Measurements from ENCODE around the gene PKHD1. TPM values are rescaled to one million over a fixed set of nuclear protein-coding genes. Genes with fewer than 3 reads are reported as not detected.

Gene PKHD1
- total RNA-seq, 1 experiment from 2014 or later, result 0.09 TPM

DNA sequence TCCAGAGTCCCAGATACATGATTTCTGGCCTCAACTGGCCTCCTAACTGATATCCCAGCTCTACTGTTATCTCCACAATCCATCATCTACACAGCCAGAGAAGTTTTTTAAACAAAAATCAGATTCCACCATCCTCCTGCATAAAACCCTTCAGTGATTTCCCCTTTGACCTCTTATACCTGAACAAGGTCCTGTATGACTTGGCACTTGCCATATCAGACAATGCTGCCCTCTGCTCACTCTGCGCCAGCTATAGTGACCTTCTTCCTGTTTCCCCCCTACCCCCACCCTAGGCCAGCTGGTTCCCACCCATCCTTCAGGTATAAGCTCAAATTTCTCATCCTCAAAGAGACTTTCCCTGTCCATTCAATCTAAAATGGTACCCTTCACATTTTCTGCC lies 322.2 kb downstream of the PKHD1 start:
- no peaks in the 10 kb centered on the region for H3K27me3 Mint-ChIP-seq (ENCODE audit: low read depth)
- Histone ChIP-seq H3K14ac (ENCODE audit: insufficient read depth, low read length) (no peak overlapping the region), H3K27ac (ENCODE audit: insufficient read length, low read depth, low read length) (no peak overlapping the region), H3T11ph (ENCODE audit: low read length) (no peak overlapping the region), H4K5ac (ENCODE audit: insufficient read length, low read depth, low read length) (no peak overlapping the region), H3K23ac (ENCODE audit: insufficient read length, low read depth, low read length) (no peak overlapping the region), H2BK15ac (ENCODE audit: low read depth, low read length) (no peak overlapping the region), H3K79me1 (ENCODE audit: insufficient read depth, low read depth, low read length, poor library complexity, severe bottlenecking) (no peaks in the 10 kb centered on the region), H3K4ac (ENCODE audit: low read depth, low read length) (no peak overlapping the region), H2AFZ (ENCODE audit: low read length) (no peak overlapping the region), H4K20me1 (ENCODE audit: control insufficient read depth, insufficient read depth, insufficient read length) (no peaks in the 10 kb centered on the region), H3K4me2 (ENCODE audit: insufficient read depth, insufficient read length, low read length) (no peak overlapping the region), H4K8ac (replicated peaks; ENCODE audit: insufficient read length, low read depth, low read length) (no peak overlapping the region), H2BK120ac (ENCODE audit: low read depth, low read length, poor library complexity, severe bottlenecking) (no peak overlapping the region), H3K9me3 (ENCODE audit: control insufficient read depth, low read depth, low read length) (no peaks in the 10 kb centered on the region), H3K23me2 (ENCODE audit: insufficient read length, low read depth, low read length, poor library complexity, severe bottlenecking) (no peaks in the 10 kb centered on the region), H3K56ac (ENCODE audit: insufficient read length, low read depth, low read length) (no peak overlapping the region), H3K4me1 (ENCODE audit: insufficient read depth, low read length) (no peaks in the 10 kb centered on the region), H2BK5ac (ENCODE audit: insufficient read length, low read length) (no peak overlapping the region), H3K27me3 (ENCODE audit: insufficient read depth, low read length) (no peaks in the 10 kb centered on the region), H2BK20ac (ENCODE audit: low read depth, low read length, poor library complexity, severe bottlenecking) (no peak overlapping the region), H3K79me2 (ENCODE audit: insufficient read depth, low read length) (no peaks in the 10 kb centered on the region), H2BK12ac (ENCODE audit: insufficient read length, low read depth, low read length) (no peak overlapping the region), H4K91ac (ENCODE audit: insufficient read length, low read depth, low read length) (no peak overlapping the region), H2AK5ac (ENCODE audit: insufficient read length, low read length) (no peak overlapping the region), H3K9ac (ENCODE audit: extremely low read depth, insufficient read length, low read length) (no peak overlapping the region), H3K18ac (ENCODE audit: insufficient read length, low read depth, low read length) (no peak overlapping the region)
- peaks cover 7 to 13% (median 7%) of the 10 kb centered on the region in 3 experiments for H3K36me3 Mint-ChIP-seq (ENCODE audit: insufficient read depth in 1 of 3, low read depth in 3 of 3)
- H3K4me3 Mint-ChIP-seq, result no peak overlapping the region
- H3K27ac Mint-ChIP-seq, result no peak overlapping the region
- peaks cover 13% of the 10 kb centered on the region in 2 experiments for H3K9me3 Mint-ChIP-seq
- TF ChIP-seq, protein P1, sequence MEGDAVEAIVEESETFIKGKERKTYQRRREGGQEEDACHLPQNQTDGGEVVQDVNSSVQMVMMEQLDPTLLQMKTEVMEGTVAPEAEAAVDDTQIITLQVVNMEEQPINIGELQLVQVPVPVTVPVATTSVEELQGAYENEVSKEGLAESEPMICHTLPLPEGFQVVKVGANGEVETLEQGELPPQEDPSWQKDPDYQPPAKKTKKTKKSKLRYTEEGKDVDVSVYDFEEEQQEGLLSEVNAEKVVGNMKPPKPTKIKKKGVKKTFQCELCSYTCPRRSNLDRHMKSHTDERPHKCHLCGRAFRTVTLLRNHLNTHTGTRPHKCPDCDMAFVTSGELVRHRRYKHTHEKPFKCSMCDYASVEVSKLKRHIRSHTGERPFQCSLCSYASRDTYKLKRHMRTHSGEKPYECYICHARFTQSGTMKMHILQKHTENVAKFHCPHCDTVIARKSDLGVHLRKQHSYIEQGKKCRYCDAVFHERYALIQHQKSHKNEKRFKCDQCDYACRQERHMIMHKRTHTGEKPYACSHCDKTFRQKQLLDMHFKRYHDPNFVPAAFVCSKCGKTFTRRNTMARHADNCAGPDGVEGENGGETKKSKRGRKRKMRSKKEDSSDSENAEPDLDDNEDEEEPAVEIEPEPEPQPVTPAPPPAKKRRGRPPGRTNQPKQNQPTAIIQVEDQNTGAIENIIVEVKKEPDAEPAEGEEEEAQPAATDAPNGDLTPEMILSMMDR (conservative IDR thresholded peaks at IDR 0.05), result no peak
- no peaks in the 10 kb centered on the region for H3K4me1 Mint-ChIP-seq
- no peak for DNase-seq
- WGBS (ENCODE audit: extremely low coverage, insufficient read length, low lambda C conversion rate), result no CpG with 5 or more reads among the region's 1 CpG
